ENCODE data around the gene CATSPER3.
"Not testable (repeated sequence)": the region's sequence is repeated elsewhere in the genome, so short reads cannot be mapped to it uniquely, and the experiment has no call there.

The CATSPER3 gene

GRCh38 chr5:134975843-134976242 is 8.1 kb downstream of the CATSPER3 start:
- DNase-seq = no peak

GRCh38 chr5:134976841-134977240 is 9.1 kb downstream of the CATSPER3 start:
- no peak for DNase-seq

GRCh38 chr5:134979416-134979815 is 11.7 kb downstream of the CATSPER3 start:
- no peak for DNase-seq

- DNase-seq = no peak
Observed at GRCh38 chr5:134982230-134982629, 14.5 kb downstream of the CATSPER3 start.

- DNase-seq = no peak
Observed at GRCh38 chr5:134989266-134989830, 21.6 kb downstream of the CATSPER3 start.

GRCh38 chr5:134990183-134990582 is 22.5 kb downstream of the CATSPER3 start:
- not testable (repeated sequence) for DNase-seq

- no peak for DNase-seq
Observed at GRCh38 chr5:134992148-134992547, 24.4 kb downstream of the CATSPER3 start.

- no peak for DNase-seq
Observed at GRCh38 chr5:134993161-134993560, 25.5 kb downstream of the CATSPER3 start.

- DNase-seq = no peak
Observed at GRCh38 chr5:134994560-134995156, 27.0 kb downstream of the CATSPER3 start.

GRCh38 chr5:134995850-134996402 is 28.2 kb downstream of the CATSPER3 start:
- DNase-seq = no peak

GRCh38 chr5:134997015-134997414 is 29.3 kb downstream of the CATSPER3 start:
- DNase-seq = no peak

GRCh38 chr5:134998068-134998467 is 30.4 kb downstream of the CATSPER3 start:
- DNase-seq = not testable (repeated sequence)

GRCh38 chr5:135004376-135004775 is 36.7 kb downstream of the CATSPER3 start:
- no peak for DNase-seq

- no peak for DNase-seq
Observed at GRCh38 chr5:135005076-135005475, 37.4 kb downstream of the CATSPER3 start.

- DNase-seq = no peak
Observed at GRCh38 chr5:135007305-135007704, 39.6 kb downstream of the CATSPER3 start.

- no peak for DNase-seq
Observed at GRCh38 chr5:135007749-135008363, 40.1 kb downstream of the CATSPER3 start.

- DNase-seq = no peak
Observed at GRCh38 chr5:135008556-135008955, 40.8 kb downstream of the CATSPER3 start.

GRCh38 chr5:135008981-135009735 is 41.5 kb downstream of the CATSPER3 start:
- DNase-seq = peak in 2 of 3 experiments; percentile 47 to 73

GRCh38 chr5:135009736-135010501 is 42.2 kb downstream of the CATSPER3 start:
- peak in 1 of 3 experiments; percentile 47 for DNase-seq

- DNase-seq = no peak
Observed at GRCh38 chr5:135010502-135011354, 43.0 kb downstream of the CATSPER3 start.

GRCh38 chr5:135011355-135012032 is 43.8 kb downstream of the CATSPER3 start:
- DNase-seq = no peak
